ENCODE data around the gene CBR1. TPM values are rescaled to one million over a fixed set of nuclear protein-coding genes. Genes with fewer than 3 reads are reported as not detected.

CBR1 gene
- total and polyA plus RNA-seq, 10 of the 15 experiments (the other 5 are each of a cell fraction or from before 2014, with no cell fraction given) = 16.9 to 138 (median 57.4) TPM

- TF ChIP-seq ZZZ3 (IDR thresholded peaks at IDR 0.05; ENCODE audit: control insufficient read depth, insufficient read length, low read depth) (no peak), IRF4 (IDR thresholded peaks at IDR 0.05; ENCODE audit: low read depth, low read length) (no peak), SPI1 (IDR thresholded peaks at IDR 0.05; ENCODE audit: borderline replicate concordance, insufficient read depth, low read depth, low read length) (no peak)
Measured at GRCh38 chr21:36115138-36115730, 45.4 kb downstream of the CBR1 start (continued).

- ChIA-PET RAD21 (ENCODE audit: unreplicated experiment) (no interaction called here), CTCF (interaction anchor here (1.2 to 1.5 kb wide), 3 partner anchors 8 to 58 kb away, joined by 3 to 5 read pairs (median 4); no protein-coding TSS in a partner anchor), POLR2A (no interaction called here), SMC1A (ENCODE audit: uncharacterized antibody, unreplicated experiment) (interaction anchor here (1.2 kb wide), 2 partner anchors 57 to 62 kb away, joined by 3 read pairs; partner anchors contain the start of gene SETD4)
- no peak for DNase-seq (ENCODE audit: low read depth, low spot score)
- H3K79me2 ChIP-seq (ENCODE audit: control insufficient read depth, insufficient read depth, low read length) = no peaks in the 10 kb centered on the region
- no peak overlapping the region for H3K4me2 ChIP-seq (ENCODE audit: control insufficient read depth, insufficient read depth)
- intact Hi-C loops (cut with micrococcal nuclease; ENCODE audit: unreplicated experiment) = loop anchor here (10.0 kb wide), 1 partner anchor 173 kb away; no protein-coding TSS in a partner anchor
- H4K20me1 ChIP-seq (ENCODE audit: control insufficient read depth, insufficient read depth) = no peaks in the 10 kb centered on the region
- no TSS peak for BruUV-seq (replicated peaks)
- H3K4me1 ChIP-seq (ENCODE audit: control insufficient read depth, insufficient read depth, low read length) = peaks cover 7% of the 10 kb centered on the region
- WGBS (ENCODE audit: insufficient coverage, insufficient replicate concordance, low lambda C conversion rate, missing lambda C conversion rate) = 50% methylated on average over 2 of the region's 2 CpGs
- no peak overlapping the region for H2AFZ ChIP-seq (ENCODE audit: control insufficient read depth, low read depth, low read length)
- no peak overlapping the region for H3K9ac ChIP-seq (ENCODE audit: control insufficient read depth, insufficient read depth, low read length)
- no peaks in the 10 kb centered on the region for H3K36me3 ChIP-seq (ENCODE audit: control insufficient read depth in 2 of 2, insufficient read depth in 2 of 2, low read length in 1 of 2)
- ATAC-seq = no peak
- TF ChIP-seq ZBED1 (IDR thresholded peaks at IDR 0.05; ENCODE audit: borderline replicate concordance) (no peak), LARP7 (IDR thresholded peaks at IDR 0.05) (no peak), ESRRA (IDR thresholded peaks at IDR 0.05; ENCODE audit: low read length) (no peak), ZNF274 (IDR thresholded peaks at IDR 0.05; ENCODE audit: insufficient read depth, insufficient read length) (no peak), CREB1 (IDR thresholded peaks at IDR 0.05; ENCODE audit: low read depth) (no peak), PKNOX1 (IDR thresholded peaks at IDR 0.05) (no peak), ZNF622 (IDR thresholded peaks at IDR 0.05) (no peak), ZNF207 (IDR thresholded peaks at IDR 0.05; ENCODE audit: borderline replicate concordance) (no peak), SP1 (IDR thresholded peaks at IDR 0.05; ENCODE audit: low read depth, low read length) (no peak), NFXL1 (IDR thresholded peaks at IDR 0.05; ENCODE audit: borderline replicate concordance) (no peak), SMAD1 (IDR thresholded peaks at IDR 0.05; ENCODE audit: low read depth, partially characterized antibody) (no peak), GATAD2B (conservative IDR thresholded peaks at IDR 0.05; ENCODE audit: low read depth) (no peak), ZNF24 (IDR thresholded peaks at IDR 0.05) (no peak), ZZZ3 (IDR thresholded peaks at IDR 0.05; ENCODE audit: control insufficient read depth, insufficient read length, low read depth) (no peak), GABPA (IDR thresholded peaks at IDR 0.05; ENCODE audit: low read depth) (no peak), SUPT20H (IDR thresholded peaks at IDR 0.05; ENCODE audit: borderline replicate concordance, control insufficient read depth, low read depth, low read length) (no peak)
- FAIRE-seq = no peak
- H3K4me3 ChIP-seq = no peak overlapping the region
- H3K27ac ChIP-seq (ENCODE audit: control insufficient read depth, insufficient read depth) = no peak overlapping the region
- in situ Hi-C loops (cut with MboI) = no loop called here
- H3K9me3 ChIP-seq (replicated peaks; ENCODE audit: control insufficient read depth, insufficient read depth, low read length) = no peaks in the 10 kb centered on the region
- H3K27me3 ChIP-seq (replicated peaks in 1 of 2; ENCODE audit: control insufficient read depth in 2 of 2, insufficient read depth in 2 of 2, low read length in 1 of 2) = no peaks in the 10 kb centered on the region
Measured at GRCh38 chr21:36117286-36117741, 47.5 kb downstream of the CBR1 start.
